Mesenchymal stem cell (in vitro differentiated cells and primary cell): ENCODE results near the gene SEPTIN12. TPM values are rescaled to one million over a fixed set of nuclear protein-coding genes. Genes with fewer than 3 reads are reported as not detected.

ENCODE experiments used
- DNase-seq: peaks from one replicate; pipeline ENCODE4 v3.0.0-alpha.2; 2013
- H2AFZ ChIP-seq: one replicate; pipeline ENCODE4 v1.6.1; 2013; ENCODE audit warnings: low read depth, mild to moderate bottlenecking, control low read depth, inconsistent platforms, low read length, moderate library complexity
- H2AK5ac ChIP-seq: 2 replicates; pipeline ENCODE4 v1.6.1; 2013; ENCODE audit warnings: low read length, moderate library complexity, mild to moderate bottlenecking, inconsistent platforms; ENCODE audit not compliant: severe bottlenecking
- H2BK120ac ChIP-seq: one replicate; pipeline ENCODE4 v1.6.1; 2013; ENCODE audit warnings: low read depth, mild to moderate bottlenecking, inconsistent platforms, low read length, moderate library complexity
- H2BK12ac ChIP-seq, 2 experiments: one replicate each; pipeline ENCODE4 v1.6.1; 2013; ENCODE audit warnings: inconsistent platforms in 2 of 2, low read length in 2 of 2, mild to moderate bottlenecking in 2 of 2, moderate library complexity in 2 of 2, control low read depth in 1 of 2
- H2BK15ac ChIP-seq: one replicate; pipeline ENCODE4 v1.6.1; 2013; ENCODE audit warnings: mild to moderate bottlenecking, low read depth, inconsistent platforms; ENCODE audit not compliant: poor library complexity, severe bottlenecking
- H2BK5ac ChIP-seq: 2 replicates; pipeline ENCODE4 v1.6.1; 2013; ENCODE audit warnings: low read depth, mild to moderate bottlenecking, low read length, control low read depth, inconsistent platforms; ENCODE audit not compliant: poor library complexity, severe bottlenecking
- H3K14ac ChIP-seq, 2 experiments: one replicate each; pipeline ENCODE4 v1.6.1; 2013; ENCODE audit warnings: inconsistent platforms in 2 of 2, low read length in 2 of 2, control low read depth in 1 of 2, mild to moderate bottlenecking in 1 of 2, moderate library complexity in 1 of 2
- H3K18ac ChIP-seq, 2 experiments: one replicate each; pipeline ENCODE4 v1.6.1; 2013; ENCODE audit warnings: inconsistent platforms in 2 of 2, low read length in 2 of 2, control low read depth in 1 of 2, low read depth in 1 of 2, mild to moderate bottlenecking in 1 of 2
- H3K23ac ChIP-seq, 2 experiments: one replicate each; pipeline ENCODE4 v1.6.1; 2013; ENCODE audit warnings: inconsistent platforms in 2 of 2, low read length in 2 of 2, mild to moderate bottlenecking in 2 of 2, moderate library complexity in 2 of 2, control low read depth in 1 of 2
- H3K27ac ChIP-seq: 2 replicates; pipeline ENCODE4 v1.5.1; 2013; ENCODE audit warnings: mild to moderate bottlenecking, moderate library complexity, low read length, control low read depth, inconsistent platforms; ENCODE audit not compliant: poor library complexity, severe bottlenecking
- H3K27me3 ChIP-seq, 2 experiments: 2 replicates each; pipeline versions ENCODE4 v1.6.1 to v1.7.0; 2013; ENCODE audit warnings: low read length in 2 of 2, mild to moderate bottlenecking in 2 of 2, moderate library complexity in 2 of 2, control low read depth in 1 of 2, inconsistent platforms in 1 of 2; ENCODE audit not compliant: control insufficient read depth in 1 of 2, insufficient read depth in 1 of 2
- H3K36me3 ChIP-seq, 2 experiments: 2 replicates each; pipeline versions ENCODE4 v1.6.1 to v1.7.0; 2013; ENCODE audit warnings: low read length in 2 of 2, control low read depth in 1 of 2, inconsistent platforms in 1 of 2, low read depth in 1 of 2, mild to moderate bottlenecking in 1 of 2; ENCODE audit not compliant: insufficient read depth in 2 of 2, control insufficient read depth in 1 of 2
- H3K4ac ChIP-seq, 2 experiments: one replicate each; pipeline ENCODE4 v1.6.1; 2013; ENCODE audit warnings: inconsistent platforms in 2 of 2, low read length in 2 of 2, mild to moderate bottlenecking in 2 of 2, moderate library complexity in 2 of 2, control low read depth in 1 of 2, low read depth in 1 of 2
- H3K4me1 ChIP-seq: 2 replicates; pipeline ENCODE4 v1.6.1; 2013; ENCODE audit warnings: low read depth, low read length, control low read depth; ENCODE audit not compliant: control insufficient read depth, insufficient read depth
- H3K4me2 ChIP-seq: 2 replicates; pipeline ENCODE4 v1.6.1; 2013; ENCODE audit warnings: low read length, mild to moderate bottlenecking, inconsistent platforms; ENCODE audit not compliant: poor library complexity, severe bottlenecking
- H3K4me3 ChIP-seq, 2 experiments: 2 replicates each; pipeline versions ENCODE4 v1.5.1 to v1.7.0; 2013; ENCODE audit warnings: low read length in 2 of 2, mild to moderate bottlenecking in 2 of 2, control low read depth in 1 of 2, low read depth in 1 of 2; ENCODE audit not compliant: insufficient read depth in 1 of 2
- H3K79me1 ChIP-seq: replicated peaks from 2 replicates; pipeline ENCODE4 v1.6.1; 2013; ENCODE audit warnings: mild to moderate bottlenecking, control low read depth, low read length, inconsistent platforms; ENCODE audit not compliant: poor library complexity, severe bottlenecking
- H3K9ac ChIP-seq: 2 replicates; pipeline ENCODE4 v1.7.0; 2013; ENCODE audit warnings: mild to moderate bottlenecking, low read length, moderate library complexity
- H3K9me3 ChIP-seq: 2 replicates; pipeline ENCODE4 v1.7.0; 2013; ENCODE audit warnings: mild to moderate bottlenecking, low read length; ENCODE audit not compliant: control insufficient read depth
- H4K8ac ChIP-seq: one replicate; pipeline ENCODE4 v1.6.1; 2013; ENCODE audit warnings: inconsistent platforms, mild to moderate bottlenecking, low read length, moderate library complexity
- H4K91ac ChIP-seq: one replicate; pipeline ENCODE4 v1.6.1; 2013; ENCODE audit warnings: mild to moderate bottlenecking, low read length, inconsistent platforms
- WGBS: methylation state at CpG from one replicate; pipeline ENCODE4 v1.1.7; 2013; ENCODE audit warnings: mixed read lengths; 5-methylcytosine and 5-hydroxymethylcytosine counted together
- polyA plus RNA-seq, 2 experiments: library from polyadenylated mRNA; stranded (reverse); fragments of 200-250 nt; gene quantifications; one replicate each; pipeline ENCODE4 v1.2.3, GENCODE V29; 2013

The SEPTIN12 gene
- not detected for polyA plus RNA-seq (2013, experiment 1 of 2)
- polyA plus RNA-seq (2013, experiment 2 of 2), result not detected

- Histone ChIP-seq H2BK120ac (no peak within 1 kb of the TSS), H3K4me2 (no peak within 1 kb of the TSS), H3K27me3 (peaks cover 0 to 26% of the 10 kb centered on the region in 2 experiments), H3K18ac (no peak within 1 kb of the TSS), H3K4me1 (peaks cover 3% of the 10 kb centered on the region), H3K4ac (no peak within 1 kb of the TSS), H3K27ac (no peak within 1 kb of the TSS), H4K91ac (no peak within 1 kb of the TSS), H2BK12ac (no peak within 1 kb of the TSS), H3K4me3 (no peak within 1 kb of the TSS), H2BK5ac (no peak within 1 kb of the TSS), H3K9ac (no peak within 1 kb of the TSS), H3K36me3 (no peaks in the 10 kb centered on the region), H2AK5ac (no peak within 1 kb of the TSS), H4K8ac (no peak within 1 kb of the TSS), H3K14ac (no peak within 1 kb of the TSS), H3K23ac (no peak within 1 kb of the TSS), H3K9me3 (no peaks in the 10 kb centered on the region), H2AFZ (no peak within 1 kb of the TSS), H3K79me1 (no peaks in the 10 kb centered on the region), H2BK15ac (no peak within 1 kb of the TSS)
- no peak for DNase-seq
- WGBS, result 77% methylated on average over 12 of the region's 14 CpGs
Measured at GRCh38 chr16:4787627-4788482, at the start of gene SEPTIN12. Gene SEPTIN12 (minus strand): TSS chr16:4788345. CDS start chr16:4787645, 700 bp downstream.

- peaks cover 45% of the 10 kb centered on the region for H3K79me1 ChIP-seq
- H3K9me3 ChIP-seq, result no peaks in the 10 kb centered on the region
- H3K9ac ChIP-seq, result no peak overlapping the region
- 97% methylated on average over 2 of the region's 2 CpGs for WGBS
- no peak overlapping the region for H3K23ac ChIP-seq
- no peak overlapping the region for H3K14ac ChIP-seq
- H4K91ac ChIP-seq, result no peak overlapping the region
- DNase-seq, result no peak
- H2BK120ac ChIP-seq, result no peak overlapping the region
- no peak overlapping the region for H2BK12ac ChIP-seq
- peaks cover 56 to 93% of the 10 kb centered on the region in 2 experiments for H3K36me3 ChIP-seq
- no peaks in the 10 kb centered on the region for H3K27me3 ChIP-seq
- no peak overlapping the region for H2AK5ac ChIP-seq
- no peak overlapping the region for H3K4ac ChIP-seq
- H3K18ac ChIP-seq, result no peak overlapping the region
- no peak overlapping the region for H3K4me3 ChIP-seq
- H3K27ac ChIP-seq, result no peak overlapping the region
- H3K4me1 ChIP-seq, result peaks cover 3% of the 10 kb centered on the region
- H2BK5ac ChIP-seq, result no peak overlapping the region
- no peak overlapping the region for H3K4me2 ChIP-seq
- H2BK15ac ChIP-seq, result no peak overlapping the region
- no peak overlapping the region for H4K8ac ChIP-seq
- no peak overlapping the region for H2AFZ ChIP-seq
Measured at GRCh38 chr16:4836727-4837126, 48.6 kb upstream of the SEPTIN12 start.

- Histone ChIP-seq H3K79me1 (peaks cover 58% of the 10 kb centered on the region), H3K18ac (no peak overlapping the region), H3K4me2 (no peak overlapping the region), H2BK12ac (no peak overlapping the region), H3K4ac (no peak overlapping the region), H3K14ac (no peak overlapping the region), H3K27me3 (no peaks in the 10 kb centered on the region), H2BK120ac (no peak overlapping the region), H3K23ac (no peak overlapping the region), H4K91ac (no peak overlapping the region), H2BK15ac (no peak overlapping the region), H2AFZ (no peak overlapping the region), H4K8ac (no peak overlapping the region), H2BK5ac (no peak overlapping the region), H3K27ac (no peak overlapping the region), H3K36me3 (peaks cover 68 to 92% of the 10 kb centered on the region in 2 experiments), H3K9me3 (no peaks in the 10 kb centered on the region), H2AK5ac (no peak overlapping the region), H3K4me1 (peaks cover 3% of the 10 kb centered on the region), H3K4me3 (no peak overlapping the region), H3K9ac (no peak overlapping the region)
- no peak for DNase-seq
- WGBS, result 100% methylated on average over 1 of the region's 1 CpG
Measured at GRCh38 chr16:4833584-4833983, 45.4 kb upstream of the SEPTIN12 start.

GRCh38 chr16:4832698-4833343, 44.7 kb upstream of the SEPTIN12 start:
- Histone ChIP-seq H3K4ac (no peak overlapping the region), H3K14ac (no peak overlapping the region), H3K4me2 (no peak overlapping the region), H2BK5ac (no peak overlapping the region), H3K18ac (no peak overlapping the region), H2BK120ac (no peak overlapping the region), H2AK5ac (no peak overlapping the region), H3K9ac (no peak overlapping the region), H3K79me1 (peaks cover 58% of the 10 kb centered on the region), H3K4me1 (peaks cover 3% of the 10 kb centered on the region), H3K9me3 (no peaks in the 10 kb centered on the region), H3K23ac (no peak overlapping the region), H2BK15ac (no peak overlapping the region), H3K36me3 (peaks cover 66 to 90% of the 10 kb centered on the region in 2 experiments), H3K27ac (no peak overlapping the region), H4K8ac (no peak overlapping the region), H3K27me3 (no peaks in the 10 kb centered on the region), H4K91ac (no peak overlapping the region), H3K4me3 (no peak overlapping the region), H2AFZ (no peak overlapping the region), H2BK12ac (no peak overlapping the region)
- over 99% methylated on average over 5 of the region's 6 CpGs for WGBS
- DNase-seq, result no peak
